Ishikawa (cell line): ENCODE data around the gene GNB2.

Experiments
- CEBPB ChIP-seq: IDR thresholded peaks from 2 replicates; pipeline ENCODE4 v1.6.1; 2012
- EP300 ChIP-seq: IDR thresholded peaks from 2 replicates; pipeline ENCODE4 v1.6.1; 2012; ENCODE audit warnings: borderline replicate concordance
- TCF12 ChIP-seq: IDR thresholded peaks from 2 replicates; pipeline ENCODE4 v1.6.1; 2012; ENCODE audit warnings: low read depth
- TEAD4 ChIP-seq: IDR thresholded peaks from 2 replicates; pipeline ENCODE4 v1.6.1; 2012

- TF ChIP-seq CEBPB (no peak), EP300 (no peak), TEAD4 (no peak), TCF12 (no peak)
Measured at GRCh38 chr7:100654908-100655831, 18.4 kb upstream of the GNB2 start.
